ENCODE measurements around the gene ZNF608.

GRCh38 chr5:124716169-124716568 lies 30.3 kb downstream of the ZNF608 start:
- no peak for TF ChIP-seq CTCF (IDR thresholded peaks at IDR 0.05 in 8 of 11, conservative IDR thresholded peaks at IDR 0.05 in 3 of 11)
- TF ChIP-seq POLR2A (IDR thresholded peaks at IDR 0.05) = no peak
